GOT3 (cell line): Measurements from ENCODE around the gene APC.

Experiments used
- DNase-seq: peaks from one replicate; lab custom pipeline; 2025; ENCODE audit warnings: mixed read lengths; lab: John Stamatoyannopoulos, UW

APC gene

DNA sequence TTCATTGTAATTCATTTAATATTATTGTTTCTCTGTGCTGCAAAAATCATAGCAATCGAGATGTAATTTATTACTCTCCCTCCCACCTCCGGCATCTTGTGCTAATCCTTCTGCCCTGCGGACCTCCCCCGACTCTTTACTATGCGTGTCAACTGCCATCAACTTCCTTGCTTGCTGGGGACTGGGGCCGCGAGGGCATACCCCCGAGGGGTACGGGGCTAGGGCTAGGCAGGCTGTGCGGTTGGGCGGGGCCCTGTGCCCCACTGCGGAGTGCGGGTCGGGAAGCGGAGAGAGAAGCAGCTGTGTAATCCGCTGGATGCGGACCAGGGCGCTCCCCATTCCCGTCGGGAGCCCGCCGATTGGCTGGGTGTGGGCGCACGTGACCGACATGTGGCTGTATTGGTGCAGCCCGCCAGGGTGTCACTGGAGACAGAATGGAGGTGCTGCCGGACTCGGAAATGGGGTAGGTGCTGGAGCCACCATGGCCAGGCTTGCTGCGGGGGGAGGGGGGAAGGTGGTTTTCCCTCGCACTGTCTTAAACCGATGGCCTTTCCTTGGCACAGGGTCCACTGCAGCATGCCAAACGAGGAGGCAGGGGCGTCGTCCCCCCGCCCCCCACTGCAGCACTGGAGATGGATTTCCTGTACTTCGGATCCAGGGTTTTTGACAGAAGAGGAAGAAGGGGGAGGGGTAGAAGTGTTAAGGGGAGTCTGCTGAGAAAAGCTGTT is at the start of gene APC:
Gene APC, plus strand, starts transcription at position 423 of the 728 bp plus-strand sequence. CDS start 17,006 bp downstream, outside the sequence.
- DNase-seq = peak; percentile 77

DNA sequence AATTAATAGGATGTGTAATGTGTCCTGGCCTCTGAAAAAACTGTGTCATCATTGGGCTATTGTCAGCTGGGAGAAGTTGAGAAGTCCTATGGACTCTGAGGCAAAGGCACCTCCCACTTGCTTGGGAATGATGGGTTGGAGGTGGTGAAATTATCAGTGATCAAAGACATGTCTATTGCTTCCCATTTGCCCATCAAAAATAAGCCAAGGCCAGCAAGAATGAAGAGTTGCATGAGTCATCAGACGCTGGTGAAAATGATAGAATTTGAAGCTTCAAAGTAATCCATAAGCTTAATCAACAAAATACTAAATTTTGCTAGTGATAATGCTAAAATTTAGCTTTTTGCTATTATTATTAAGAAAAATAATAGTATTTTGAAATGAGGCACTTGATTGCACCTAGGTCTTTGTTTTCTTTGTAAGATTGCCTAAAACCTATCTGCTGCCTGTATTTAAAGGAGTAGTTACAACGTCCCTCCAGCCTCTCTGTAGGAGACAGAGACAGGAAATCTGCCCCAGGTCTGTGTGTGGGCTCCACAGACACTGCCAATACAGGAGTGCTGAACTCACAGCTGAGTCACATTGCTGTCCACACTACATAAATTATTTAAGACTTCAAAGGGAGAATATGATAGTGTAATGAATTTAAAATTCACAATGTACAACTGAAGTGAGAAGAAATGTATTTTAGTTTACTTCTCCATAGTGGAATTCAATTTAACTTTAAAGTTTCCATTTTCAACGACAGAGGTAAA is 48.4 kb upstream of the APC start:
- DNase-seq = no peak

GRCh38 chr5:112690605-112691338 is 46.9 kb upstream of the APC start:
- DNase-seq = no peak

DNA sequence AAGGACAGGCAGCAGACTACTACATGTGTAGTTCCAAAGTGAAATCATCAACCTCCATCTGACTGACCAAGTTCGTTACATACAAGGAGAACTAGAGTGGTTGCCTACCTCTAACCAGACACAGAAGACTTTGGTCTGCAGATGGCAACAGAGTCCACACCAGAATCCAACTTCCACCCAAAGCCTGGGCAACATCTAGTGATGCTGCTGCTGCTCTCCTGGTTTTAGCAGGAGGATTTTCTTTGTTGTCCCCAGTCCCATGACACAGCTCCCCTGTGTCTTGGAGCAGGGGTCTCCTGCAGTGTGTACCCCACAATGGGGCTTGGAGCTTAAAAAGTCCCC is 46.4 kb upstream of the APC start:
- DNase-seq = no peak

GRCh38 chr5:112691758-112692157 is 45.9 kb upstream of the APC start:
- DNase-seq = no peak

GRCh38 chr5:112692472-112692871 is 45.2 kb upstream of the APC start:
- DNase-seq = no peak

DNA sequence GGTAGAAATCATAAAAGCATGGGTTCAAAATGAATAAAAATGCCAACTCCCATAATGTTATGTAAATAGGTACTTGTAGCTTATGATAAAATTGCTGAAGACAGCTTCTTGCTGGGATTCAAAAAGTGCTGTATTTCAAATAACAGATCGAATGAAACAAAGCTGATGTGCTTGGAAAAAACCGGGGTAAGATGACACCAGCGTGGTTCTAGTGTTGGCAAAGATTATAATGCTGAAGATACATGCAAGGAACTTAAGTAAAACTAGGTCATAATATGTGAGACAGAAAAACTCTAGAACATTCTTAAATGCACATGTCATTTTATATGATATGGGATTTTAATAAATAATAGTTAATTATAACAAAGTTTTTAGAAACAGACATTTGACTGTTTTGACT is 44.4 kb upstream of the APC start:
- DNase-seq = no peak

- DNase-seq = no peak
Observed at GRCh38 chr5:112694853-112695709, 42.6 kb upstream of the APC start.

GRCh38 chr5:112696786-112697185 is 40.9 kb upstream of the APC start:
- no peak for DNase-seq

DNA sequence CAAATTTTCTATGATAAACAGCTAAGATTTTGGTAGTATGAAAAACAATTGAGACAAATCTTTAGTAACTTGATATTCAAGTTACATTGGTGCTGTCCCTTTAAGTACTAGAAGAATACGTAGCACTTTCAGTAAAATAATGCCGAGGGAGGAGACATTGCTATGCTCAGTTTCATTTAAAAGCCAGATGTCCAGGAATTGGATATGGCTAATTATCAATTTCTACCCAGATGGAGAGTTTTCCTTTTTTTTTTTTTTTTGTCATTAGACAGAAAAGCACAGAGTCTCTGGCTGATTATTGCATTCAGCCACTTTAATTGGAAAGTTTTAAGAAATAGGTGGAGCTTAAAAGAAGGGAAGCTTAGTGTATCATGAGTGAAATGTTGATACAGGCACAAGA is 40.4 kb upstream of the APC start:
- DNase-seq = no peak

- DNase-seq = no peak
Observed at GRCh38 chr5:112697833-112698232, 39.9 kb upstream of the APC start.

DNA sequence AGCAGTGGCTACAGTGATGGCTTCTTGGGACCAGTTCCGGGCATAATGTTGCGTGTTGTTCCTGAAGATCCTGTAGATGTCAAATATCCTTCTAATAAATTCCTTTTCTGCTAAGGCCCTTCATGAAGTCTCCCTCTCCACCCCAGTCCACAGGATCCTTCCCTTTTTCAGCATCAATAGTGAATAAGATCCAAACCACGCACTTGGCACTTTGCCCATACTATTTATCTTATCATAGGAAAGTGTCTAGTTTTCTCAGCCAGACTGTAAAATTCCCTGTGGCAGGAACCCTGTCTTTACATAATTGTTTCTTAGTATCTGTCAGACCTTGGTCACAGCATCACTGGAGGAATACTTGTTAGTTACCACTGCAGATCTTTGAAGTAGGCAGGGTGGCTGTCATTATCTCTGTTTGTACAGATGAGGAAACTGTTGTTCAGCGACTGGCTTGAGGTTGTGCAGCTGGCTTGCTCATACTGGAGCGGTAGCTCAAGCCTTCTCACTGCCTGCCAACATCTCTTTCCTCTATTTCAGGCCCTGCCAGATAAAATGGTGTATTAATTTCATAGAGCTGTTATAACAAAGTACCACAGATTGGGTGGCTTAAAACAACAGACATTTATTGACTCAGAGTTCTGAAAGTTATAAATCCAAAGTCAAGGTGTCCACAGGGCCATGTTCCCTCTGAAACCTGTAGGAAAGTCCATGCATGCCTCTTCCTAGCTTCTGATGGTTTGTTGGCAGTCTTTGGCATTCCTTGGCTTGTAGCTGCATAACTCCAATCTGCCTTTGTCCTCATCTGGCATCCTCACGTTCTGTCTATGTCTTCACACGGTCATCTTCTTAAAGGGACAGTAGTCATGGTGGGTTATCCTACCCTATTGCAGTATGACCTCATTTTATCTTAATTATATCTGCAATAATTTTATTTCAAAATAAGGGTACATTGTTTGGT is 33.5 kb upstream of the APC start:
- no peak for DNase-seq

DNA sequence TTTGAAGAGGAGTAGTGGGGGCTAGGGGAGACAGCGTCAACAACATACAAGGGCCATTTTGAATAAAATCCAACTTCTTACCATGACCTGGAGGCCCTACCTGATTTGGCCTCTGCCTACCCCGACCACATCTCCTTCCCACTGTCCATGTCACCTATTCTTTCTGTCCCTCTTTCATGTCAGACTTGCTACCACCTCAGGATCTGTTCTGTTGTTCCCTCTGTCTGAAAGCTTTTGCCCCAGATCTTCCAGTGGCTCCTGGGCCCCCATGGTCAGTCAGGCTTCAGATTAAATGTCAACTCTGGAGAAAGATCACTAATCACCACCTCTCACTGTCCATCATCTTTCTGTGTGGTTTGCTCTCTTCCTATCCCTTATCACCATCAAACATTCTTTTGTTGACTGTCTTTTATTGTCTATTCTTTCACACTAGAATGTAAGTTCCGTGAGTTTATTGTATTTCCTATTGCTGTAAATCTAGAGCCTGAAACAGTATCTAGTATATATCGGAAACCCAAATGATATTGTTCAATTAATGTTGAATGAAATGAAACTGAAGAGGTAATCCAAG is 31.2 kb upstream of the APC start:
- DNase-seq = no peak

GRCh38 chr5:112707187-112708102 is 30.2 kb upstream of the APC start:
- peak; percentile 94 for DNase-seq

DNA sequence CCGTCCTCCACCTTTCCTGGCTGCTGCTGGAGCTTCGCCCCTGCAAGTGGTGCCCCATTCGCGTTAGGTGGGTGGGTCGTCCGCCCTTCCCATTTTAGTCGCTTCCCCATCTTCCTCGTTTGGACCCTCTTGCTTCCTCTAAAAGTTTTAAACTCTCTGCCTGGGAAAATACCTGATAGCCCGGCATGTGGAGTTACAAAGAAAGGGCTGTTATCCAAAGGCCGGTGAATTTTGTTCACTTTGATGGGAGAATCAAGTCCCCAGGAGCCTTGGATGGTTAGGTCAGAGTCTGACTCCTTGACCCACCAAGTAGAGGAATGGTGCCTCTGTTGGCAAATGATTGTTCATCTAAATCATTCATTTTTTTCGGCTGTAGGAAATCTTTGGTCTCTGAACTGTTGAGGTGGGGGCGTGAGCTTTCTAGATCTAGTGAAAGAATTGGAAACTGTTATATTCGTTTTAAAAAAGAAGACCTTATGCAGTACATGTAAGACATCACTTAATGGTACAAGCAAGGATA is 29.5 kb upstream of the APC start:
- DNase-seq = no peak

DNA sequence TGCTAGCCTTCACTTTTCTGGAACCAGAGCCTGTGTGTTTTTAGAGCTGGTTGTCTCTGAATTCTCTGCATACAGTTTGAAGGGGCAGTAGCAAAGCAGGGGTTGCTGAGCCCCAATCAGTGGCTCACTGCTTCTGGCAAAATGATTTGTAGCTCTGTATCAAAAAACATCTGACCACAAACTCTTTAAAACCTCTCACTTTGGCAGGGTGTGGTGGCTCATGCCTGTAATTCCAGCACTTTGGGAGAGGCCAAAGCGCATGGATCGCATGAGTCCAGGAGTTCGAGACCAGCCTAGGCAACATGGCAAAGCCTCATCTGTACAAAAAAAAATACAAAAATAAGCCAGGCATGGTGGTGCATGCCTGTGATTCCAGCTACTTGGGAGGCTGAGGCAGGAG is 28.3 kb upstream of the APC start:
- no peak for DNase-seq

DNA sequence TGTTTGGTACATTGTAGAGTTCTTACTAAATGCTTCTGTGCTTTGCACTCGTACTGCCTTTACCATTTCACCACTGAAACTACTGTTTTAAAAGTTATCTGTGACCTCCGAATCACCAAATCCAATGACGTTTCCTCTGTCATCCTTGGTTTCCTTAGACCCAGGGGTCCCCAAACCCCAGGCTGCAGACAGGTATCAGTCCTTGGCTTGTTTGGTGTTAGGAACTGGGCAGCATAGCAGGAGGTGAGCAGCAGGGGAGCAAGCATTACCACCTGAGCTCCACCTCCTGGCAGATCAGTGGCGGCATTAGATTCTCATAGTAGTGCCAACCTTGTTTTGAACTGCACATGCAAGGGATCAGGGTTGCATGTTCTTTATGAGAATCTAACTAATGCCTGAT is 26.8 kb upstream of the APC start:
- no peak for DNase-seq

GRCh38 chr5:112711436-112711835 is 26.2 kb upstream of the APC start:
- DNase-seq = no peak

GRCh38 chr5:112713206-112713605 is 24.5 kb upstream of the APC start:
- DNase-seq = no peak
